Liver (tissue), 9 donors: ENCODE results near the gene CELSR2. TPM values are rescaled to one million over a fixed set of nuclear protein-coding genes. Genes with fewer than 3 reads are reported as not detected.

ENCODE experiments used
- DNase-seq: peaks from one replicate; pipeline ENCODE4 v3.0.0-alpha.2; 2017; ENCODE audit warnings: low spot score
- H3K27ac ChIP-seq, 2 donors: one replicate each; pipeline ENCODE4 v1.7.0; 2013; ENCODE audit warnings: inconsistent platforms in 2 of 2, low read length in 2 of 2, control low read depth in 1 of 2, low read depth in 1 of 2, mild to moderate bottlenecking in 1 of 2
- H3K27me3 ChIP-seq, 4 donors: one replicate each; pipeline versions ENCODE4 v1.6.1 to v1.7.0; 2013; ENCODE audit warnings: low read length in 3 of 4, inconsistent platforms in 1 of 4, mild to moderate bottlenecking in 1 of 4, moderate library complexity in 1 of 4; ENCODE audit not compliant: control insufficient read depth in 4 of 4, insufficient read depth in 4 of 4
- H3K36me3 ChIP-seq, 4 donors: one replicate each; pipeline versions ENCODE4 v1.6.1 to v1.7.0; 2013; ENCODE audit warnings: low read length in 3 of 4, mild to moderate bottlenecking in 3 of 4, low read depth in 1 of 4, moderate library complexity in 1 of 4; ENCODE audit not compliant: control insufficient read depth in 4 of 4, insufficient read depth in 3 of 4
- H3K4me1 ChIP-seq, 4 donors: one replicate each; pipeline versions ENCODE4 v1.6.1 to v1.7.0; 2013; ENCODE audit warnings: low read length in 3 of 4, mild to moderate bottlenecking in 3 of 4, moderate library complexity in 1 of 4; ENCODE audit not compliant: control insufficient read depth in 4 of 4, insufficient read depth in 4 of 4
- H3K4me3 ChIP-seq, 3 donors: one replicate each; pipeline versions ENCODE4 v1.6.1 to v1.7.0; 2013; ENCODE audit warnings: low read length in 3 of 3, control low read depth in 1 of 3, low read depth in 1 of 3, mild to moderate bottlenecking in 1 of 3
- H3K9ac ChIP-seq, 2 donors: one replicate each; pipeline ENCODE4 v1.7.0; 2013; ENCODE audit warnings: low read length in 2 of 2, mild to moderate bottlenecking in 2 of 2, moderate library complexity in 2 of 2, control low read depth in 1 of 2, low read depth in 1 of 2
- H3K9me3 ChIP-seq, 4 donors: one replicate each; pipeline versions ENCODE4 v1.6.1 to v1.7.0; 2013; ENCODE audit warnings: low read length in 3 of 4; ENCODE audit not compliant: control insufficient read depth in 4 of 4
- ATF3 ChIP-seq: IDR thresholded peaks from 2 replicates; pipeline ENCODE4 v1.6.1; 2016; ENCODE audit warnings: antibody characterized with exemption
- CTCF ChIP-seq: fragments of 150-350 bp; IDR thresholded peaks from 2 replicates; pipeline ENCODE4 v1.5.1; 2017; ENCODE audit warnings: improper control_type of control experiment, low read depth, low read length; ENCODE audit not compliant: missing input control
- FOXA1 ChIP-seq: IDR thresholded peaks from 2 replicates; pipeline ENCODE4 v1.6.1; 2016; ENCODE audit warnings: antibody characterized with exemption
- FOXA2 ChIP-seq: IDR thresholded peaks from 2 replicates; pipeline ENCODE4 v1.6.1; 2016; ENCODE audit warnings: antibody characterized with exemption
- HNF4A ChIP-seq, 2 donors: conservative IDR thresholded peaks; 2 replicates each; pipeline ENCODE4 v1.6.1; 2016; ENCODE audit warnings: antibody characterized with exemption in 2 of 2, mild to moderate bottlenecking in 2 of 2
- HNF4G ChIP-seq: IDR thresholded peaks from 2 replicates; pipeline ENCODE4 v1.6.1; 2016; ENCODE audit warnings: antibody characterized with exemption
- JUND ChIP-seq, 2 donors: IDR thresholded peaks; 2 replicates each; pipeline ENCODE4 v1.6.1; 2016; ENCODE audit warnings: antibody characterized with exemption in 2 of 2
- MAX ChIP-seq: IDR thresholded peaks from 2 replicates; pipeline ENCODE4 v1.6.1; 2016; ENCODE audit warnings: antibody characterized with exemption
- SP1 ChIP-seq: IDR thresholded peaks from 2 replicates; pipeline ENCODE4 v1.6.1; 2018; ENCODE audit warnings: antibody characterized with exemption, mild to moderate bottlenecking
- TAF1 ChIP-seq: conservative IDR thresholded peaks from 2 replicates; pipeline ENCODE4 v1.6.1; 2016; ENCODE audit warnings: antibody characterized with exemption, mild to moderate bottlenecking
- YY1 ChIP-seq: IDR thresholded peaks from 2 replicates; pipeline ENCODE4 v1.6.1; 2016; ENCODE audit warnings: antibody characterized with exemption, mild to moderate bottlenecking
- ZBTB33 ChIP-seq: IDR thresholded peaks from 2 replicates; pipeline ENCODE4 v1.6.1; 2016; ENCODE audit warnings: antibody characterized with exemption
- WGBS: extraction: QIAGEN DNeasy Blood & Tissue Kit; methylation state at CpG from one replicate; pipeline ENCODE4 v1.1.7; 2013; 5-methylcytosine and 5-hydroxymethylcytosine counted together
- polyA plus RNA-seq, 2 donors: library from polyadenylated mRNA; stranded (reverse) in 1 of 2; unstranded in 1 of 2; fragments of 200-250 nt in 1 of 2; fragments of >200 nt in 1 of 2; fragmentation: Nextera tagmentation in 1 of 2; extraction: Ambion mirVana in 1 of 2; gene quantifications; one replicate each; pipeline versions ENCODE4 v1.2.1 to v1.2.3, GENCODE V29; 2013 to 2015
- total RNA-seq, 2 donors: library from RNA; depleted of rRNA; stranded (reverse); fragments of >200 nt; gene quantifications; one replicate each; pipeline ENCODE4 v1.2.3, GENCODE V29; 2014
- donor health status: healthy.
- donor health status: healthy.
- donor health status: healthy.
- donor health status: healthy.
- donor health status: healthy.

CELSR2 gene
- total and polyA plus RNA-seq, 4 donors = 0.73 to 1.6 (median 1.2) TPM

GRCh38 chr1:109265741-109266330 lies 16.5 kb downstream of the CELSR2 start:
- no peak for TF ChIP-seq MAX
- TF ChIP-seq CTCF = no peak
- TF ChIP-seq FOXA2 = no peak
- no peak for TF ChIP-seq TAF1
- TF ChIP-seq ATF3 = no peak
- no peak for TF ChIP-seq ZBTB33
- 95% methylated on average over 13 of the region's 13 CpGs for WGBS
- no peak overlapping the region for H3K27ac ChIP-seq
- H3K36me3 ChIP-seq = no peaks in the 10 kb centered on the region
- DNase-seq = no peak
- H3K27me3 ChIP-seq = no peaks in the 10 kb centered on the region
- no peaks in the 10 kb centered on the region for H3K9me3 ChIP-seq
- no peak overlapping the region for H3K4me3 ChIP-seq
- no peak overlapping the region for H3K9ac ChIP-seq
- no peaks in the 10 kb centered on the region for H3K4me1 ChIP-seq

GRCh38 chr1:109266965-109267364 lies 17.6 kb downstream of the CELSR2 start:
- WGBS = 91% methylated on average over 11 of the region's 11 CpGs
- H3K27me3 ChIP-seq = no peaks in the 10 kb centered on the region
- no peak overlapping the region for H3K27ac ChIP-seq
- H3K9me3 ChIP-seq = no peaks in the 10 kb centered on the region
- H3K4me1 ChIP-seq = no peaks in the 10 kb centered on the region
- H3K36me3 ChIP-seq = no peaks in the 10 kb centered on the region
- H3K9ac ChIP-seq = no peak overlapping the region
- no peak for TF ChIP-seq JUND (IDR thresholded peaks at IDR 0.05)
- no peak for TF ChIP-seq SP1
- DNase-seq = no peak
- H3K4me3 ChIP-seq = no peak overlapping the region

GRCh38 chr1:109267743-109268300 lies 18.5 kb downstream of the CELSR2 start:
- no peaks in the 10 kb centered on the region for H3K27me3 ChIP-seq
- no peaks in the 10 kb centered on the region for H3K9me3 ChIP-seq
- H3K36me3 ChIP-seq = no peaks in the 10 kb centered on the region
- H3K4me1 ChIP-seq = no peaks in the 10 kb centered on the region
- no peak overlapping the region for H3K4me3 ChIP-seq
- WGBS = 96% methylated on average over 17 of the region's 17 CpGs
- TF ChIP-seq MAX = no peak
- no peak for TF ChIP-seq YY1
- no peak for TF ChIP-seq CTCF
- TF ChIP-seq FOXA1 = no peak
- TF ChIP-seq HNF4G = no peak
- no peak for TF ChIP-seq HNF4A (conservative IDR thresholded peaks at IDR 0.05)
- no peak for TF ChIP-seq FOXA2
- no peak for TF ChIP-seq ATF3
- no peak for TF ChIP-seq JUND (IDR thresholded peaks at IDR 0.05)
- no peak for DNase-seq
- H3K9ac ChIP-seq = no peak overlapping the region
- no peak overlapping the region for H3K27ac ChIP-seq
